Endothelial cell of umbilical vein (primary cell): ENCODE data around the gene PTPN22. TPM values are rescaled to one million over a fixed set of nuclear protein-coding genes. Genes with fewer than 3 reads are reported as not detected.

ENCODE experiments used
- BruUV-seq: library from RNA; stranded (reverse); fragments of 400-500 nt; replicated peaks from 2 replicates; lab custom pipeline; 2021; lab: Mats Ljungman, UMichigan
- CTCF ChIA-PET: fragments of 300-600, 350-600 bp; sonication (Branson Sonifier 250); formaldehyde crosslinking; loops from one replicate; lab custom pipeline; 2021; ENCODE audit warnings: antibody characterized with exemption, inconsistent platforms; lab: Charles Lee
- POLR2A ChIA-PET: fragments of 300-600, 350-600 bp; sonication (Branson Sonifier 250); formaldehyde crosslinking; loops from one replicate; lab custom pipeline; 2021; ENCODE audit warnings: antibody characterized with exemption, inconsistent platforms; lab: Charles Lee
- DNase-seq: peaks from one replicate; pipeline ENCODE4 v3.0.0-alpha.2; 2011; ENCODE audit warnings: low read depth, low spot score
- FAIRE-seq: peaks from 2 replicates; lab custom pipeline; 2011; peaks lifted over from hg19 to GRCh38; lab: Jason Lieb, UNC
- H2AFZ ChIP-seq: 2 replicates; pipeline ENCODE4 v1.6.0; 2012; ENCODE audit warnings: low read depth, low read length, control low read depth, inconsistent platforms
- H3K27ac ChIP-seq: 2 replicates; pipeline ENCODE4 v1.5.1; 2011; ENCODE audit warnings: low read depth, mild to moderate bottlenecking, control low read depth, low read length, moderate library complexity; ENCODE audit not compliant: insufficient read depth
- H3K27me3 ChIP-seq, 2 experiments: 2 replicates each; pipeline versions ENCODE4 v1.6.0 to v1.6.1; 2011; ENCODE audit warnings: low read length in 2 of 2, mixed read lengths in 1 of 2; ENCODE audit not compliant: control insufficient read depth in 2 of 2, insufficient read depth in 2 of 2
- H3K36me3 ChIP-seq, 2 experiments: 2 replicates in 1 of 2; 3 replicates in 1 of 2; pipeline ENCODE4 v1.5.1; 2011; ENCODE audit warnings: low read length in 2 of 2, mild to moderate bottlenecking in 1 of 2, moderate library complexity in 1 of 2; ENCODE audit not compliant: control insufficient read depth in 2 of 2, insufficient read depth in 2 of 2; ENCODE audit errors: extremely low read depth in 1 of 2
- H3K4me1 ChIP-seq: 3 replicates; pipeline ENCODE4 v1.5.1; 2011; ENCODE audit warnings: mild to moderate bottlenecking, low read length; ENCODE audit not compliant: control insufficient read depth, insufficient read depth; ENCODE audit errors: extremely low read depth
- H3K4me2 ChIP-seq: 2 replicates; pipeline ENCODE4 v1.6.1; 2011; ENCODE audit warnings: low read length, control low read depth, mixed read lengths; ENCODE audit not compliant: insufficient read depth
- H3K4me3 ChIP-seq, 3 experiments: fragments of 200-600 bp in 1 of 3; sonication (generic), shearing (Covaris generic) in 1 of 3; replicated peaks in 1 of 3; 2 replicates each; pipeline ENCODE4 v1.5.1; 2011 to 2016; ENCODE audit warnings: control low read depth in 3 of 3, low read length in 3 of 3, mild to moderate bottlenecking in 2 of 3, inconsistent platforms in 1 of 3, low read depth in 1 of 3, moderate library complexity in 1 of 3; ENCODE audit not compliant: insufficient read depth in 1 of 3
- H3K79me2 ChIP-seq: 2 replicates; pipeline ENCODE4 v1.6.0; 2012; ENCODE audit warnings: low read length, inconsistent platforms; ENCODE audit not compliant: control insufficient read depth, insufficient read depth
- H3K9ac ChIP-seq: replicated peaks from 2 replicates; pipeline ENCODE3; 2011; ENCODE audit warnings: low read length, control low read depth; ENCODE audit not compliant: insufficient read depth; ENCODE audit errors: extremely low read depth
- H3K9me1 ChIP-seq: replicated peaks from 3 replicates; pipeline ENCODE4 v1.6.0; 2011; ENCODE audit warnings: mild to moderate bottlenecking, low read length; ENCODE audit not compliant: control insufficient read depth, insufficient read depth; ENCODE audit errors: extremely low read depth
- H3K9me3 ChIP-seq: replicated peaks from 2 replicates; pipeline ENCODE4 v1.5.1; 2012; ENCODE audit warnings: low read length, inconsistent platforms; ENCODE audit not compliant: control insufficient read depth, insufficient read depth
- H4K20me1 ChIP-seq: replicated peaks from 2 replicates; pipeline ENCODE3; 2011; ENCODE audit warnings: mild to moderate bottlenecking, low read length; ENCODE audit not compliant: control insufficient read depth, insufficient read depth; ENCODE audit errors: extremely low read depth
- EZH2 ChIP-seq: IDR thresholded peaks from 2 replicates; pipeline ENCODE4 v1.6.1; 2012; ENCODE audit warnings: borderline replicate concordance, low read depth, mild to moderate bottlenecking, moderate library complexity, low read length, inconsistent platforms; ENCODE audit not compliant: severe bottlenecking
- FOS ChIP-seq: IDR thresholded peaks from 2 replicates; pipeline ENCODE4 v1.6.1; 2011; ENCODE audit warnings: mild to moderate bottlenecking, low read length, moderate library complexity, borderline replicate concordance; ENCODE audit not compliant: insufficient read depth
- GATA2 ChIP-seq: IDR thresholded peaks from 2 replicates; pipeline ENCODE4 v1.7.0; 2011; ENCODE audit warnings: low read depth, mild to moderate bottlenecking, moderate library complexity, mixed read lengths, low read length; ENCODE audit not compliant: insufficient read length, insufficient read depth
- JUN ChIP-seq: IDR thresholded peaks from 2 replicates; pipeline ENCODE4 v1.6.1; 2011; ENCODE audit warnings: borderline replicate concordance, low read depth; ENCODE audit not compliant: insufficient read length, insufficient read depth
- MYC ChIP-seq: IDR thresholded peaks from one replicate; pipeline ENCODE4 v1.6.1; 2011; ENCODE audit warnings: mild to moderate bottlenecking, low read depth, low read length
- POLR2A ChIP-seq: IDR thresholded peaks from 2 replicates; pipeline ENCODE4 v1.6.1; 2012; ENCODE audit warnings: low read depth, mild to moderate bottlenecking, control low read depth, low read length
- POLR2AphosphoS5 ChIP-seq: IDR thresholded peaks from 2 replicates; pipeline ENCODE4 v1.6.1; 2012; ENCODE audit warnings: low read depth, mild to moderate bottlenecking, control low read depth, low read length, moderate library complexity; ENCODE audit not compliant: insufficient read depth
- dilution Hi-C: fragments of 300-500 bp; cut with MboI; formaldehyde crosslinking; loops from one replicate; pipeline ENCODE4 v1.15.0; 2019; ENCODE audit warnings: low sequenced_read_pairs; ENCODE audit not compliant: extremely low pct_ligation_motif_present
- intact Hi-C: fragments of 100-400 bp; cut with micrococcal nuclease; formaldehyde crosslinking; loops from one replicate; pipeline ENCODE4 v1.10.0; 2022
- polyA plus RNA-seq, 4 experiments: library from polyadenylated mRNA; depleted of rRNA in 3 of 4; stranded (reverse) in 3 of 4; unstranded in 1 of 4; fragments of >200 nt; gene quantifications; 2 replicates each; pipeline versions ENCODE4 v1.2.1 to v1.2.3, GENCODE V29; 2011 to 2012; ENCODE audit warnings: missing spikeins in 1 of 4
- total RNA-seq: library from RNA; stranded (reverse); gene quantifications from 2 replicates; pipeline ENCODE4 v1.2.3, GENCODE V29; 2021
- TF ChIP-seq, protein P1 (sequence below), 2 donors: IDR thresholded peaks; 1 replicate in 1 of 2; 2 replicates in 1 of 2; pipeline ENCODE4 v1.5.1; 2011; ENCODE audit warnings: low read length in 2 of 2, mild to moderate bottlenecking in 2 of 2, moderate library complexity in 2 of 2, control low read depth in 1 of 2, inconsistent platforms in 1 of 2, low read depth in 1 of 2; ENCODE audit not compliant: insufficient read depth in 1 of 2; ENCODE audit errors: extremely low read depth in 1 of 2
- TF ChIP-seq, protein P2 (sequence below): IDR thresholded peaks from 2 replicates; pipeline ENCODE4 v1.6.1; 2011; ENCODE audit not compliant: insufficient read depth, insufficient read length

PTPN22 gene
- total and polyA plus RNA-seq, 2 donors (not counting 3 experiments of a cell fraction or from before 2014, with no cell fraction given): not detected

DNA sequence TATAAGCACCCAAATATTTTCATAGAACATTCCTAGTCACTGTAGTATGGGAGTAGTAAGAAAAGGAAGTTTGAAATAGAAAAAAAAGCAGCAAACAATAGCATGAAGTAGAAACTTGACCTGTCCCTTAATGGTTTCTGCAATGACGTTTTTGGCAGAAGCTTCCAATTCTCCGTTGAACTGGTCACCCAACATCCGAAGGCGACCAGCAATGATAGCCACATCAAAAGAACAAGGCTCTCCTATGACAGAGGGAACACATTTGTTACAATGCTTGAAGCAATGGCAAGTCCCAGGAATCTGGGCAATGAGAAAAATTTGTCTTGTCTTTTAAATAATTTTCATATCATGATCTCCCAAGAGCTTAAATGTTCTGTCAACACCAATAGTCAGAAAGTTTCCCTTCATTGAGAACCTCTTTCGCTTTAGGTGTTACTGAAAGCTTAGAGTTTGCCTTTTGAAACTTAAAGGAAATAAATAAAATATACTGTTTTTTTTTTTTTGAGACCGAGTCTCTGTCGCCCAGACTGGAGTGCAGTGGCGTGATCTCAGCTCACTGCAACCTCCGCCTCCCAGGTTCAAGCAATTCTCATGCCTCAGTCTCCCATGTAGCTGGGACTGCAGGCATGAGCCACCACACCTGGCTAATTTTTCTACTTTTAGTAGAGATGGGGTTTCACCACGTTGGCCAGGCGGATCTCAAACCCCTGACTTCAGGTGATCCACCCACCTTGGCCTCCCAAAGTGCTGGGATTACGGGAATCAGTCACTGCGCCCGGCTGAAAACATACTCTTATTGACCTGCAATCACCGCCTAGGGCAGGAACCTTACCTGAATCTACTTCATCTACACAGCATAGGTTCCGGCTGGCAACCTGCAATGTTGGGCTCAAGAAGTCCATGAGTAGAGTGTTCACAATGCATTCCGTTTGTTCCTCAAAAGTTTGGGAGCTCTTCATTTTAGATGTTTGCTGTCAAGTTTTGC is 15.2 kb upstream of the PTPN22 start:
- TF ChIP-seq MYC (no peak), EZH2 (no peak), POLR2A (no peak), FOS (no peak), GATA2 (no peak), JUN (no peak), POLR2AphosphoS5 (no peak)
- TF ChIP-seq, protein P1, sequence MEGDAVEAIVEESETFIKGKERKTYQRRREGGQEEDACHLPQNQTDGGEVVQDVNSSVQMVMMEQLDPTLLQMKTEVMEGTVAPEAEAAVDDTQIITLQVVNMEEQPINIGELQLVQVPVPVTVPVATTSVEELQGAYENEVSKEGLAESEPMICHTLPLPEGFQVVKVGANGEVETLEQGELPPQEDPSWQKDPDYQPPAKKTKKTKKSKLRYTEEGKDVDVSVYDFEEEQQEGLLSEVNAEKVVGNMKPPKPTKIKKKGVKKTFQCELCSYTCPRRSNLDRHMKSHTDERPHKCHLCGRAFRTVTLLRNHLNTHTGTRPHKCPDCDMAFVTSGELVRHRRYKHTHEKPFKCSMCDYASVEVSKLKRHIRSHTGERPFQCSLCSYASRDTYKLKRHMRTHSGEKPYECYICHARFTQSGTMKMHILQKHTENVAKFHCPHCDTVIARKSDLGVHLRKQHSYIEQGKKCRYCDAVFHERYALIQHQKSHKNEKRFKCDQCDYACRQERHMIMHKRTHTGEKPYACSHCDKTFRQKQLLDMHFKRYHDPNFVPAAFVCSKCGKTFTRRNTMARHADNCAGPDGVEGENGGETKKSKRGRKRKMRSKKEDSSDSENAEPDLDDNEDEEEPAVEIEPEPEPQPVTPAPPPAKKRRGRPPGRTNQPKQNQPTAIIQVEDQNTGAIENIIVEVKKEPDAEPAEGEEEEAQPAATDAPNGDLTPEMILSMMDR (IDR thresholded peaks at IDR 0.05; ENCODE audit: extremely low read depth in 1 of 2, insufficient read depth in 1 of 2, low read depth in 1 of 2, low read length in 2 of 2): no peak
- TF ChIP-seq, protein P2, sequence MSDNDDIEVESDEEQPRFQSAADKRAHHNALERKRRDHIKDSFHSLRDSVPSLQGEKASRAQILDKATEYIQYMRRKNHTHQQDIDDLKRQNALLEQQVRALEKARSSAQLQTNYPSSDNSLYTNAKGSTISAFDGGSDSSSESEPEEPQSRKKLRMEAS: no peak
- dilution Hi-C loops (no loop called here), intact Hi-C loops (no loop called here)
- no peak overlapping the region for H3K27ac ChIP-seq
- H4K20me1 ChIP-seq: no peaks in the 10 kb centered on the region
- no TSS peak for BruUV-seq
- no peaks in the 10 kb centered on the region for H3K27me3 ChIP-seq
- H3K4me1 ChIP-seq: no peaks in the 10 kb centered on the region
- no peak overlapping the region for H3K4me2 ChIP-seq
- H3K36me3 ChIP-seq: no peaks in the 10 kb centered on the region
- H3K79me2 ChIP-seq: no peaks in the 10 kb centered on the region
- no peak overlapping the region for H3K4me3 ChIP-seq
- POLR2A ChIA-PET: no interaction called here
- H2AFZ ChIP-seq: no peak overlapping the region
- no peak overlapping the region for H3K9ac ChIP-seq
- CTCF ChIA-PET: no interaction called here
- no peak for FAIRE-seq
- H3K9me3 ChIP-seq: no peaks in the 10 kb centered on the region
- no peaks in the 10 kb centered on the region for H3K9me1 ChIP-seq
- DNase-seq: no peak
